DMS53 treated with DMSO at 0.1 percent for 48 hours (cell line): ENCODE data around the gene POPDC3.
"Not testable (repeated sequence)": the region's sequence is repeated elsewhere in the genome, so short reads cannot be mapped to it uniquely, and the experiment has no call there.

Experiments
- DNase-seq: peaks from one replicate; lab custom pipeline; 2025; ENCODE audit not compliant: unreplicated experiment; lab: John Stamatoyannopoulos, UW

POPDC3 gene

DNA sequence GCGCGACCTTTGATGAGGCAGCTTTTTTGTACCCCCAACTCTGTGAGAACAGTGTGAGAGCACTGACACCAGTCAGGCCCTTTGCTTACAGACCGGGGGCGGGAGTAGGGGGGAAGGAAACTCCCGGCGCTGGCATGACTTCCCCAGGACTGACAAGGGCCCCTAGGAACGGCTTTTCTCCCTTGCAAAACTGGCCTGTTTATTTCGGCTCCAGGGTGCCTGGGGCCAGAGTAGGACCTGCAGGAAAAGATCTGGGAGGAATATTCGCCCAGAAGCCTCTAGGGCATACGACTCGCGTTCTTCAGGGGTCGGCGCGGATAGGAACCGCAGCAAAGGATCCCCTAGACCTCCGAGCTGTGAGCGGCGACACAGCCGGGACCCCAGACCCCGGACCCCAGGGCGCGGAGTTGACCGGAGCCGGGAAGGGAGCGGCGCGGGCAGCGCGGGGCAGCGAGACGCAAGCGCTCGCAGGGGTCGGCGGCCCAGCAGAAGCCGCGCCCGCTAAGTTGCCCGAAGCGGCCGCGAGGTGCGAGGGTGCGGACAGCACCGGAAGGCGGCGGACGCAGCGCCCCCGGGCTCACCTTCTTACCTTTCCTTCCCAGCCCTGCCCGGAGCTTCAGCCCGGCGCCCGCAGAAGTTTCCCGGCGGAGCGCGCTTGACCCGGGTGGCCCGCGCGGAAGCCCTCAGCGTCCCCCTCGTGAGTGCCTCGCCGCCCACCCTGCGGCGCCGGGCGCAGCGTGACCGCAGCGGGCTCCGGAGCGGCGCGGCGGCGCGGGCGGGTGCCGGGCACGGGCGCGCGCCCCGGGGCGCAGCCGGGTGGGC lies at the start of gene POPDC3:
Gene POPDC3 (minus strand): TSS at position 771 of the 822 bp plus-strand sequence. CDS start 18,105 bp downstream, outside the sequence.
- peak; percentile 21 for DNase-seq

GRCh38 chr6:105227295-105227767 lies 47.5 kb upstream of the POPDC3 start:
- no peak for DNase-seq

GRCh38 chr6:105226598-105227294 lies 46.9 kb upstream of the POPDC3 start:
- DNase-seq: no peak

GRCh38 chr6:105223242-105223641 lies 43.4 kb upstream of the POPDC3 start:
- no peak for DNase-seq

DNA sequence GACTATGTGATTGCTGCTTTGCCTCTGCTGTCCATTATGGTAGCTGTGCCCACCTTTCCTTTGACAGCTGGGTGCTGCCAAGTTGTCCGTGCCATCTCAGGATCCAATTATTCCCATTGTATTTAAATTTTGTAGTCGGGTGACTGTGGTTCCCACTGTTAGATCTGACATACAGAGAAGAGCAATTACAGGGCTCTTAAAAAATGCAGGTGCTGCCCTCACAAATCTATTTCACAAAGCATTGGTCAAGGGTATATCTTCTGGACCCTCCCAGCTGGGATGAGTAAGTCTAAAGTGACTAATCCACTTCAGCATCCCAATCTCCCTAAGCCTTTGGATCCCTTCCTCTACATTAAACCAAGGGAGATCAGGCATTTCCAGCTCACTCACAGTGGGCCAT lies 41.4 kb upstream of the POPDC3 start:
- DNase-seq: not testable (repeated sequence)

GRCh38 chr6:105220186-105220585 lies 40.4 kb upstream of the POPDC3 start:
- no peak for DNase-seq

DNA sequence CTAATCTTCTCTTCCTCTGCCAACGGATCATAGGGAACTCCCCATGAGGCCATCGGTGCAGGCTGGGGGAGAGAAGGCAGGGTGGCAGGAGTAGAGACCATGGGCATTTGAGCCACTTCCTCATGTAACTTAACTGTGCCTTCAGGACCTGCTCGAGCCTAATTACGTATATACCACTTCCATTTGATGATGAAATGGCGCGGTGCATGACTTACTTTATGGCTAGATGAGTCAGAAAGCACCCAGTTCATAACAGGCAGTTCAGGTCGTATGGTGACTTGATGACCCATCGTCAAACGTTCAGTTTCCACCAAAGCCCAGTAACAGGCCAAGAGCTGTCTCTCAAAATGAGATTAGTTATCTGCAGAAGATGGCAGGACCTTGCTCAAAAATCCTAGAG lies 39.4 kb upstream of the POPDC3 start:
- DNase-seq: not testable (repeated sequence)

GRCh38 chr6:105215506-105215905 lies 35.7 kb upstream of the POPDC3 start:
- DNase-seq: no peak

DNA sequence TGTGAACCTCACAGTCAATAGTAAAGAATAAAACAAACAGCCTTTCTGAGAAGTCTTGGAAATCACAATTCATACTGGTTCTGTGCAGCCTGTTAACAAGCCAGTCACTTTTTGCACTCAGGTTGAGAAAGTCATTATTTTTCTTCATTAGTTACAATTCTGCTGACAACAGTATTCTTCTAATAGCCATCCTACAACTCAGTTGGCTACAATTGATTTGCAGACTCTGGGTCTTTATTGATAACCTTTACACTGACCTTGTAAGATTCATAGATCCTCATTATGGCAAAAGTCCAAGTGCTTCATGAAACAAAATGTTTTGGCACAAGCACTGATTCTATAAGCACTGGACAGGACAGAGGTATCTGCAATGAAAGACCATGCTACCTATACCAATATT lies 34.9 kb upstream of the POPDC3 start:
- DNase-seq: no peak

GRCh38 chr6:105213272-105213671 lies 33.5 kb upstream of the POPDC3 start:
- DNase-seq: no peak

DNA sequence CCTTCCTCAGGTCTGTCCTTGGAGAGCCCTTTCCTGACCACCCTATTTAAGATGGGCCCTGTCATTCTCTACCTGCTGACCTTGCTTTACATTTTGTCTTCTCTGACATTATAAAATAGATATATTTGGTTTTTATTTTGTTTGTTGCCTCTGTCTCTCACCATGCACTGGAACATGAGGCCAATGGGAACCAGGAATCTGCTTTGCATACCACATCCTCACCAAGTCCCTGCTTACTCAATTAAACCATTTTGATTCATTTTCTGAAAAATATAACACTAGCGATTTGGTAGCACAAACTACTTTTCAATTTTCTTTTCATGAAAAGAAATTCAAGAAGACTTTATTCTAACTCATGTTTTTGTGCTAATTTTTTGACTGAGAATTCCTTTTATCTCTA lies 32.8 kb upstream of the POPDC3 start:
- DNase-seq: no peak

DNA sequence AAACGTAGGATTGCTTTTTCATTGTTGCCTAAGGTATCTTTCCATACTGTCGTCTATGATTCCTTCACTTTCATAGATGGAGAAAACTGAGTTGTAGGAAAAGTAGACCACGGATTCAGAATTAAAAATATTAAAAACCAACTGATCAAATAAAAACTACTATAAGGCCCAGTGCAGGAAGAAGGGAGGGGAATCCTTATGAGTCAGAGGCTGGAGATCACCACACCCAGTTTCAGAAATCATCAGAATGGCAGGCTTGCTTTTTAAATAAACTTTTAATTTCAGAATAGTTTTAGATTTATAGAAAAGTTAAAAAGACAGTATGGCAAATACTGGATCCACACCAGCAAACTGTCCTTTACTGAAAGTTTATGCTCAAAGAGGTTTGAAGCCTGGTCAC lies 32.0 kb upstream of the POPDC3 start:
- no peak for DNase-seq

DNA sequence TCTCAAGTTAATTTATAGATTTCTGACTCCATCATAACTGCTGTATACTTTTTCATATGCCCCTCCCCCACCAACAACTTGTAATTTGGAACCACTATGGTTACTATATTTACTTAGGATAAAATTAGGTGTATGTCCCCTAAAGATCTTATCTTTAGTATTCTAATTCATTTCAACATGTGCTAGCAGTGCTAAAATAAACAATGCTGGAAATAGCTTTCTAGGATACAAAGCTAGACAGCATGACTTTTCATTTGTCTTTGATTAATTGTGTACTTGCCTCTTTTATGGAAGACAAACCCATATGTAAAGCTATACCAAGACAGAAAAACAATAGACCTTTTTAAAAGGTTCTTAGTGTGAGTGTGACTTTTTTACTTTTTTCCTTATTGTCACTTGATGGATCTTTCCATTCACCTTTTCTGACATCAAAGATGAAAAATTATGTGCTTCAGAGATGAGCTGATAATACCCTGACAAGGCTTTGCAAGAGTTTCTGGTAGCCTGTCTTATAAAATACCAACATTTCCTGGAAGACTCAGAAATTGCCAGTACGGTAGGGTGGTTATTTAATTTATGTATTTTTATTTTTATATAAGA lies 31.2 kb upstream of the POPDC3 start:
- no peak for DNase-seq

DNA sequence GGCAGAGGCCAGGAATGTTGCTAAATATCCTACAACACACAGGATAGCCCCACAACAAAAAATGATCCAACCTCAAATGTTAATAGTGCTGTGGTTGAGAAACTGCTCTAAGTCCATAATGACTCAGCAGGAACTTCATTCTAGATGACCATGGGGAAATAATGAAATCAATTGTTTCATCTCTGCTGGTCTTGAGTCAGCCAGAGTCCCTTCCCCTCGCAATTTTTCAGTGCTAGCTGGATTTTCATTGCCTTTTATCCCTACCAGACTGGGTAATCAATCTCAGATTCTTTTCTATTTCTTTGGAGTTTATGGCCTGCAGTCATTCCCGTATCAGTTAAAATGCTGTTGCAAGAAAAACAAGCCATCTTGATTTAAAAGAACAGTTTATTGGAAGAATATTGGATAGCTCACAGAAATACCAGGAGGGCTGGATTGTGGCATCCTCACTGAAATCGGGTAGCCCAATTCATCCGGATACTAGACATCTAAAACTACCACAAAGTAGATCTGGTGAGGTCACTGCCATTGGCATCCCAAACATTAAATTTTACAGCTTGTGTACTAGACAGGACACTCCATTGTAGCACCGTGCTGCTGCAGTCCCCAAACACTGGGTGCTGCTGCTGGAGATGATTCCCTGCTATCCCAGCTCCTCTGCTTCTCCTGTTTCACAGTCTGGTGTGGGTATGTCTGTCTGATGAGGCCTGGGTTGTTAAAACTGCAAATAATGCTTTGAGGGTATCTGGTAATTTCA lies 30.3 kb upstream of the POPDC3 start:
- no peak for DNase-seq

DNA sequence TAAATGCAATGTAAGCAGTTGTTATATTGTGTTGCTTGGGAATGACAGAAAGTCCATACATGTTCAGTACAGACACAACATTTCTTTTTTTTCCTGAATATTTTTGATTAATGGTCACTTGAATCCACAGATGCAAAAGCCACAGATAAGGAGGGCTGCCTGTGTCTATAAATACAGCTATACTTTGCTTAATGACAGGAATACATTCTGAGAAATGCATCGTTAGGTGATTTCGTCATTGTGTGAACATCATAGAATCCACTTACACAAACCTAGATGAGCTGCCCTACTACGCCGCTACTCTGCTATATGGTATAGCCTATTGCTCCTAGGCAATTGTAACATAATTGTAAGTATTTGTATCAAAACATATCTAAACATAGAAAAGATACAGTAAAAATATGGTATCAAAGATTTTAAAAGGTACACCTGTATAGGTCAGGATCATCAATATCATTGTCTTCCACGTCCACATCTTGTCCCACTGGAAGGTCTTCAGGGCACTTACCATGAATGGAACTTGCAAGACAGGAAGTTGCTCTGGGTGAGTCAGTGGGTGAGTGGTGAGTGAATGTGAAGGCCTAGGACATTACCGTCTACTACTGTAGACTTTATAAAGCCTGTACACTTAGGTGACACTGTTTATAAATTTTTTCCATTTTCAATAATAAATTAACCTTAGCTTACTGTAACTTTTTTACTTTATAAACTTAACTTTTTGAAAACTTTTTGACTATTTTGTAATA lies 27.9 kb upstream of the POPDC3 start:
- DNase-seq: no peak

DNA sequence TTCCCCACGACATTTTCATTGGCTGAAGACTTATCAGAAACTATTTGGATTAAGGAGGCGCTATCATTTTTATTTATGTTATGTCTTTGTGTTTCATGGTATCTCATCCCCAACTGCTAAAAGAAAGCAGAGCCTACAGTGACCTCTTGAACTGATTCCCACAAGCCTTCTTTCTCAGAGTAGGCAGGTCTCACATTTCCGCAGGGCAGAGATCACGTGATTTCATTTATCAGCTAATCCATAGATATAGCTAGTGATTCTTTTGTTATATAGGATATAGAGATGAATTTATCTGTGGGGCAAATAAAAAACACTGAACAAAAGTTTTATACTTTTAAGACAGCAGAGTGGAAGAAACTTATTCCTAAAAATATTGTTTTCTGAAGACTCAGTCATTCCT lies 25.0 kb upstream of the POPDC3 start:
- no peak for DNase-seq

- DNase-seq: no peak
Measured at GRCh38 chr6:105204331-105204730, 24.5 kb upstream of the POPDC3 start.

GRCh38 chr6:105202486-105202885 lies 22.7 kb upstream of the POPDC3 start:
- DNase-seq: no peak

GRCh38 chr6:105200133-105200730 lies 20.4 kb upstream of the POPDC3 start:
- no peak for DNase-seq

GRCh38 chr6:105199711-105200110 lies 19.9 kb upstream of the POPDC3 start:
- DNase-seq: no peak
